HG03095 (cell line): ENCODE measurements around the gene YIPF4.
"Not testable (repeated sequence)": the region's sequence is repeated elsewhere in the genome, so short reads cannot be mapped to it uniquely, and the experiment has no call there.

Experiments
- ATAC-seq: cut with Tn5 transposase; IDR thresholded peaks from one replicate; pipeline ENCODE4 v1.9.1; 2021; ENCODE audit warnings: moderate library complexity; ENCODE audit not compliant: unreplicated experiment

YIPF4 gene

GRCh38 chr2:32364290-32364689, 86.6 kb downstream of the YIPF4 start:
- not testable (repeated sequence) for ATAC-seq

GRCh38 chr2:32365679-32366078, 88.0 kb downstream of the YIPF4 start:
- ATAC-seq = not testable (repeated sequence)
